Activated naive CD4-positive, alpha-beta T cell treated with anti-CD3 and anti-CD28 coated beads, Interleukin-2, amount 10 ng/mL, durations not matched to agents 7 days and 5 days (primary cell): Measurements from ENCODE around the gene WNT9B.

ENCODE experiments used
- CTCF ChIA-PET: fragments of 350-600 bp; sonication (Branson Sonifier 250); formaldehyde crosslinking; loops from one replicate; lab custom pipeline; 2021; ENCODE audit warnings: antibody characterized with exemption; lab: Charles Lee
- DNase-seq: peaks from one replicate; pipeline ENCODE4 v3.0.0-alpha.2; 2020
- H3K27ac Mint-ChIP-seq: one replicate; pipeline ENCODE4 v1.8.0; 2021; ENCODE audit warnings: mild to moderate bottlenecking, moderate library complexity, mixed read lengths
- H3K27me3 Mint-ChIP-seq: one replicate; pipeline ENCODE4 v1.8.0; 2021; ENCODE audit warnings: mild to moderate bottlenecking, mixed read lengths
- H3K36me3 Mint-ChIP-seq: one replicate; pipeline ENCODE4 v1.8.0; 2021; ENCODE audit warnings: mixed read lengths
- H3K4me1 Mint-ChIP-seq: one replicate; pipeline ENCODE4 v1.8.0; 2021; ENCODE audit warnings: mixed read lengths
- H3K4me3 Mint-ChIP-seq: one replicate; pipeline ENCODE4 v1.8.0; 2021; ENCODE audit warnings: mild to moderate bottlenecking, moderate library complexity, mixed read lengths
- H3K9me3 Mint-ChIP-seq: one replicate; pipeline ENCODE4 v1.8.0; 2021; ENCODE audit warnings: mixed read lengths

WNT9B gene, protein sequence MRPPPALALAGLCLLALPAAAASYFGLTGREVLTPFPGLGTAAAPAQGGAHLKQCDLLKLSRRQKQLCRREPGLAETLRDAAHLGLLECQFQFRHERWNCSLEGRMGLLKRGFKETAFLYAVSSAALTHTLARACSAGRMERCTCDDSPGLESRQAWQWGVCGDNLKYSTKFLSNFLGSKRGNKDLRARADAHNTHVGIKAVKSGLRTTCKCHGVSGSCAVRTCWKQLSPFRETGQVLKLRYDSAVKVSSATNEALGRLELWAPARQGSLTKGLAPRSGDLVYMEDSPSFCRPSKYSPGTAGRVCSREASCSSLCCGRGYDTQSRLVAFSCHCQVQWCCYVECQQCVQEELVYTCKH

GRCh38 chr17:46851029-46851741 lies at the start of gene WNT9B:
Gene WNT9B, plus strand, starts transcription at chr17:46851583. Its CDS starts 56 bp downstream, at chr17:46851639.
- Mint-ChIP-seq H3K9me3 (no peaks in the 10 kb centered on the region), H3K27me3 (peaks cover 91% of the 10 kb centered on the region), H3K27ac (no peak within 1 kb of the TSS), H3K36me3 (no peaks in the 10 kb centered on the region), H3K4me1 (peaks cover 3% of the 10 kb centered on the region), H3K4me3 (no peak within 1 kb of the TSS)
- no peak for DNase-seq
- CTCF ChIA-PET, result no interaction called here

- H3K36me3 Mint-ChIP-seq, result no peaks in the 10 kb centered on the region
- H3K27ac Mint-ChIP-seq, result no peak overlapping the region
- H3K4me3 Mint-ChIP-seq, result no peak overlapping the region
- H3K4me1 Mint-ChIP-seq, result no peaks in the 10 kb centered on the region
- DNase-seq, result no peak
- CTCF ChIA-PET, result no interaction called here
- peaks cover 23% of the 10 kb centered on the region for H3K27me3 Mint-ChIP-seq
- H3K9me3 Mint-ChIP-seq, result no peaks in the 10 kb centered on the region
These were observed 48.6 kb upstream of the WNT9B start for GRCh38 chr17:46802800-46803199.

DNA sequence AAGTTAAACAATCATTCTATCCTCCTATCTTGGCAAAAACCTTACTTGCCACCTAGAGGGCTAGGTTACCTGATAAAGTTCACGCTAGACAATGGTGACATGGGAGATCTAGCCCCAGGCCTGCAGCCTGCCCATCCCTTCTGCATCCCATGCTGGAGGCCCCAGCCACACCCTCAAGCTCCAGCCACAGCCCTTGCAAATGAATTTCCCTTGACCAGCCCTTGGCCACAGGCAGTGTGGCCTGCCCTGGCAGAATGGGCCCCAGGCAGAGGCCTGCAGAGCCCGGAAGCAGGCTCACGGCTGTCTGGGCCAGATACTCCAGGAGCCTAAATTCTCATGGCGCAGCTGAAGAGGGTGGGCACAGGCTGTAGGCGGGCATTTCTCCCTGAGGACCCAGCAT lies 47.8 kb upstream of the WNT9B start:
- H3K4me3 Mint-ChIP-seq, result no peak overlapping the region
- CTCF ChIA-PET, result no interaction called here
- no peaks in the 10 kb centered on the region for H3K9me3 Mint-ChIP-seq
- no peak for DNase-seq
- H3K27ac Mint-ChIP-seq, result no peak overlapping the region
- peaks cover 20% of the 10 kb centered on the region for H3K27me3 Mint-ChIP-seq
- H3K36me3 Mint-ChIP-seq, result no peaks in the 10 kb centered on the region
- no peaks in the 10 kb centered on the region for H3K4me1 Mint-ChIP-seq

DNA sequence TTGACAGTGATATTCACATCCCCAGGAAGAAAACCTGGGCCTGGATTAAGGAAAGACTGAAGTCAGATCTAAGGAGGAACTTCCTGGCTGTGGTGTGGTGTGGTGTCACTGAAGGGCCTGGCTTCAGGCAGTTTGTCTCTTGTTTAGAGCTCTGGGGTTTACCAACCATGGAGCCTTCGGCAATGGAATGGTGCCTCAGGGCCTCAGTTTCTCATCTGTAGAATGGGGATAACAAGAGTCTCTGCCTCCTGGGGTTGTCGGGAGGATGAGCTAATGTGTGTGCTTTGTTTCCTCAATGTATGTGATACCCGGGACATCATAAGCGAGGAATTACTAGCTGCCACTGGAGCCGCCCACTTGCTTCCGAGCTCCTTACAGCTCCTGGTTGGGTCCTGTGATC lies 45.6 kb upstream of the WNT9B start:
- CTCF ChIA-PET, result interaction anchor here (1.3 kb wide), 1 partner anchor 30 kb away, joined by 3 read pairs; no protein-coding TSS in a partner anchor
- Mint-ChIP-seq H3K27ac (no peak overlapping the region), H3K4me1 (no peaks in the 10 kb centered on the region), H3K36me3 (no peaks in the 10 kb centered on the region), H3K27me3 (peaks cover 20% of the 10 kb centered on the region), H3K4me3 (no peak overlapping the region), H3K9me3 (no peaks in the 10 kb centered on the region)
- DNase-seq, result no peak

DNA sequence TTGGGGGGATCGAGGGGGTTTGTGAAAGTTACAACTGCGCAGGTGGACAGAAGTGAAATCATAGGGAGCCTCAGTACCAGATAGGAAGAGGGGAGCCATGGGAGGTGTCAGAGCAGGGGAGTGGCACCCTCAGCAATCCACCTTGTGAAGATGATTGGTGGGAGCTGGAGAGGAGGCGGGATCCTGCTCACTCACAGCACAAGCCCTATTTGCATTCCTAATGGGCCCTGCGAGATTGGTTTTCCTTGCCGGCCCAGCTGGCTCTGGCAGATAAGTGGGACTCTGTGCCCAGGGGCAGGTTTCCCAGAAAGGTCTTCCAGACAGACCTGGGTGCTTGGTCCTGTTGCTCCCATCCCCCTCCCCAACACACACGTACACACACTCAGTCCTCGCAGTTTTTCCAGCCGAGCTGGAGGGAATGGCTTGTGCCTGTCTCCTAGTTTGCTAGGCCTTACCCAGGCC lies 42.2 kb upstream of the WNT9B start:
- CTCF ChIA-PET, result no interaction called here
- H3K36me3 Mint-ChIP-seq, result no peaks in the 10 kb centered on the region
- DNase-seq, result no peak
- no peak overlapping the region for H3K27ac Mint-ChIP-seq
- no peaks in the 10 kb centered on the region for H3K9me3 Mint-ChIP-seq
- H3K4me3 Mint-ChIP-seq, result no peak overlapping the region
- H3K4me1 Mint-ChIP-seq, result no peaks in the 10 kb centered on the region
- peaks cover 49% of the 10 kb centered on the region for H3K27me3 Mint-ChIP-seq

DNA sequence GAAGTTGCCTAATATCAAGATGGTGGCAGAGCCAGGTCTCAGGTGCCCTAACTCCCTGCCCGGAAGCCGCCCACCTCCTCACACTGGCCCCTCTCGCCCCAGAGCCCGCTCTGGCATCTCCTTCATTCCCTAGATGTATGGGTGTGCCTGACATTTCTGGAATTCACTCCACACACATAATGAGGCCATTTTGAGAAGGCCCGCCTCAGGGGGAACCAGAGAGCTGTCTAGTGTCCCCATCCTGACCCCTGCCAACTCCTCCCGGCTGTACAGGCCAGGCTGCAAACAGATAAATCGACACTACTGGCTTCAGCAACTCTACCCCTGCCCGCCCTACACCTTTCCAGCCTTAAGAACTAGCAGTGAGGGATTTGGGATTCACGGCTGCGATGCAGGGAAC lies 40.5 kb upstream of the WNT9B start:
- Mint-ChIP-seq H3K4me1 (no peaks in the 10 kb centered on the region), H3K4me3 (no peak overlapping the region), H3K27me3 (peaks cover 64% of the 10 kb centered on the region), H3K27ac (no peak overlapping the region), H3K9me3 (no peaks in the 10 kb centered on the region), H3K36me3 (no peaks in the 10 kb centered on the region)
- CTCF ChIA-PET, result no interaction called here
- DNase-seq, result no peak

DNA sequence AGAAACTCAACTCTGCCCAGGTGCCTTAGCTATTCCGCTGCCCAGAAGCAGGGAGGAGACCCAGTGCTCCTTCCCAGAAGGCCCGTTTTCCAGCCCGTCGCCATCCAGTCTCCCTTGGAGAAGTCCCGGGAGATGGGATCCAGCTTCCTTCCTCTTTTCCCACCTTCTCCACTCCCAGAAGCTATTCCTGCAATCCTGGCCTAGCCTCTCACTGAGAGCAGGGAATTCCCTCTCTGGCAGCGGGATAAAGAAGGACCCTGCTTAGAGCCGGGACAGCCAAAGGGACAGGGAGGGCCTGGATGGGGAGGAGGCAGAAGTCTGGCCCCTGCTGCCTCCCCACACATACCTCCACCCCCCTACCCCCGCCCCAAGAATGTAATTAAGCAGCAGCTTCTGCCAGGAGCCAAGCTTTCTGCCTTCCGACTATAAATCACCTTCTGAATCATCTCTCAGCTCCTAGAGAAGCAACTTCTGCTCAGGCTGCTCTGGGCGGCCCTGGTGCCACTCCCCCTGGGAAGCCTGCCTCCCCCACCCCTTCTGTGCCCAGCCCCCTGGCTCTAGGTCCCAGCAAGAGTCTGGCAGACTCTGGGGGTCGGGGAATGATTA lies 39.3 kb upstream of the WNT9B start:
- Mint-ChIP-seq H3K4me1 (no peaks in the 10 kb centered on the region), H3K27me3 (peaks cover 68% of the 10 kb centered on the region), H3K4me3 (no peak overlapping the region), H3K9me3 (no peaks in the 10 kb centered on the region), H3K36me3 (no peaks in the 10 kb centered on the region), H3K27ac (no peak overlapping the region)
- no peak for DNase-seq
- CTCF ChIA-PET, result interaction anchor here (0.6 kb wide), 1 partner anchor 17 kb away, joined by 5 read pairs; no protein-coding TSS in a partner anchor

GRCh38 chr17:46812624-46813318 lies 38.6 kb upstream of the WNT9B start:
- Mint-ChIP-seq H3K36me3 (no peaks in the 10 kb centered on the region), H3K27me3 (peaks cover 75% of the 10 kb centered on the region), H3K4me1 (peaks cover 2% of the 10 kb centered on the region), H3K4me3 (no peak overlapping the region), H3K9me3 (no peaks in the 10 kb centered on the region), H3K27ac (no peak overlapping the region)
- DNase-seq, result no peak
- CTCF ChIA-PET, result no interaction called here

- CTCF ChIA-PET, result interaction anchor here (0.8 kb wide), 1 partner anchor 22 kb away, joined by 4 read pairs; no protein-coding TSS in a partner anchor
- Mint-ChIP-seq H3K4me1 (peaks cover 6% of the 10 kb centered on the region), H3K9me3 (no peaks in the 10 kb centered on the region), H3K27ac (no peak overlapping the region), H3K27me3 (peaks cover 83% of the 10 kb centered on the region), H3K36me3 (no peaks in the 10 kb centered on the region), H3K4me3 (no peak overlapping the region)
- no peak for DNase-seq
These were observed 37.5 kb upstream of the WNT9B start for GRCh38 chr17:46813920-46814319.

GRCh38 chr17:46814446-46814845 lies 36.9 kb upstream of the WNT9B start:
- no peak for DNase-seq
- no peak overlapping the region for H3K4me3 Mint-ChIP-seq
- no peaks in the 10 kb centered on the region for H3K36me3 Mint-ChIP-seq
- H3K27ac Mint-ChIP-seq, result no peak overlapping the region
- no peaks in the 10 kb centered on the region for H3K9me3 Mint-ChIP-seq
- CTCF ChIA-PET, result interaction anchor here (0.8 kb wide), 1 partner anchor 21 kb away, joined by 4 read pairs; no protein-coding TSS in a partner anchor
- H3K4me1 Mint-ChIP-seq, result peaks cover 10% of the 10 kb centered on the region
- peaks cover 87% of the 10 kb centered on the region for H3K27me3 Mint-ChIP-seq

DNA sequence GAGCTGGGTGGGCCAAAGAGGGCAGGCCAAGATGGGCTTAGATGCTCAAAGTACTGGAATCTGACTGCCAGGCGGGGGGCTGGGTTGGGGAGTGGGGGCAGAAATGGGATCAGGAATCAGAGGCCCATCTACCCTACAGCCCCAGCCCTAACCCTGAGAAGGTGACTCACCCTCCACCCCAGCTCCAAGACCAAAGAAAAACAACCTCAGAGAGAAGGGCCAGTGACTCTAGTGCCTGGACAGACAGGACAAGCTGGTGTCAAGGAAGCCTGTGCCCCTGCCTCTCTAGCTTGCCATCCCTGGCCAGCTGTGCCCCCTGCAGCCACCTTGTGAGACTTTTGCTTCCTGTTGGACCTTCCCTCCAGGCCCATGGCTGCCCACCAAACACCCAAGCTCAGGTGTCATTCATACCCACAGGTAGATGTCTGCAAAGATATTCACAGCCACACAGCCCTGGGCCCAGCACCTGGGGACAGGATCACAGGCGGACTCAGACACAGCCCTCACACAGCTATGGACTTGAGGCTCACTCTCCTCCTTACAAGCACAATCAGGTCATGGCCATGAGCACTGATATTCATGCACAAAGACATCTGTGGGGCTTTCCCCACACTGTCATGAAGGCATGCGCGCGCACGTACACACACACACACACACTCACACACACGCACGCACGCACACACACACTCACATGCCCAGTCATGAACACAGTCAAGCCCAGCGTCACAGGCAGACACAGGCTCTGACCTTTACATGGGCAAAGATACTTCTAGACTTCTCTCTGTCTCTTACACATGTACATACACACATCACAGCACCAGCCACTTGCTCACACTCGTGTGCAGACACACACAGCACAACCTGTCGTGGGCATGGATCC lies 35.7 kb upstream of the WNT9B start:
- H3K4me1 Mint-ChIP-seq, result peaks cover 13% of the 10 kb centered on the region
- H3K27ac Mint-ChIP-seq, result no peak overlapping the region
- H3K9me3 Mint-ChIP-seq, result no peaks in the 10 kb centered on the region
- H3K4me3 Mint-ChIP-seq, result no peak overlapping the region
- H3K27me3 Mint-ChIP-seq, result peaks cover 96% of the 10 kb centered on the region
- no peak for DNase-seq
- CTCF ChIA-PET, result interaction anchor here (0.8 to 1.1 kb wide), 3 partner anchors 9 to 27 kb away, joined by 3 read pairs; no protein-coding TSS in a partner anchor
- no peaks in the 10 kb centered on the region for H3K36me3 Mint-ChIP-seq

DNA sequence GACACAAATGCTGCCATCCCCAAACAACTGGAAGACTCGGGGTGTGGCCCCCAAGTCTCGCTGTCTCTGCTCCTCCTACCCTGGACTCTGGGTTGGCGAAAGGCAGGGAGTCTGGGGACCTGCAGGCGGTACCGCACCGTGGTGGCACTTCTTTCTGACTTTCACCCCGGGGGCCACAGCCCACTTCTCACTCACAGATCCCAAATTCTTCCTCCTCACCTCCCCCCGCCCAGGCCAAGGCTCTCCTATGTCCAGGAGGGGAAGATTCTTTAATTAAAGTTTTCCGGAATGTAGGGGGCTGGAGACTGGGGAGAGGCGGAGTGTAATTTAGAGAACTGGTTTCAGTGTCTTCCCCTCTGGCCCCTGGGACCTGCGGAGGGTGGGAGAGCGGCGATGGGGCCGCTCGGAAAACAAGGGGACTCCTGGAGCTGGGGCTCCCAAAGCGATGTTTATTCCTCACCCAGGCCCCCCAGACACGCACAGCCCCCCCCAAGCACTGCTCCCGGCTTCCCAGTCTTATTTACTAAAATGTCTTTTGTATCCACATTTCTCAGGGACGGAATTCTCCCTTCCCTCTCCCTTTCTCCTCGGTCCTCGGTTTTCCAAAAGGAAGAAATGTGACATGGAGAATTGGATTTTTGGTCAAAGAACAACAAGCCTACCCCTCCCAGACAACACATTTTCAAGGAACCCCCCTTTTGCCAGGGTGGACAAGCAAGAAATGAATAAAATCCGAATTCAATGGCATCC lies 34.1 kb upstream of the WNT9B start:
- H3K4me1 Mint-ChIP-seq, result peaks cover 16% of the 10 kb centered on the region
- CTCF ChIA-PET, result no interaction called here
- DNase-seq, result no peak

DNA sequence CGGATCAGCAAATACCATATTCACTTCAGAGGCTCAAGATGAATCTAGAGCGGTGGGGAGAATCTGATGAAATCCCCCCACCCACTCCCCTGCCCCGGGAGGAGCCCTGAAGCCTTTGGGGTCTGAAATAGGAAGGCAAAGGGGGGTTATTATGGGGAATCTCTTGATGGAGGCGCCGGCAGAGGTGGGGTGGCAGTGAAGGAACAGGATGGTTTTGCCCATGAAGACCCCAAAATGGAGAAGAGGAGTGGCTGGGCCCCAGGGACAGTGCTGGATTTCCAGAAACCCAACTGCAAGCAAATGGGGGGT lies 33.5 kb upstream of the WNT9B start:
- H3K27me3 Mint-ChIP-seq, result peaks cover 99% of the 10 kb centered on the region
- CTCF ChIA-PET, result no interaction called here
- peak overlapping the region; percentile 59 for H3K4me3 Mint-ChIP-seq
- no peaks in the 10 kb centered on the region for H3K9me3 Mint-ChIP-seq
- no peak for DNase-seq
- H3K27ac Mint-ChIP-seq, result no peak overlapping the region
- H3K36me3 Mint-ChIP-seq, result no peaks in the 10 kb centered on the region
- peaks cover 16% of the 10 kb centered on the region for H3K4me1 Mint-ChIP-seq

More for the DNA sequence above, 34.1 kb upstream of the WNT9B start:
- H3K36me3 Mint-ChIP-seq, result no peaks in the 10 kb centered on the region
- no peak overlapping the region for H3K4me3 Mint-ChIP-seq
- H3K27ac Mint-ChIP-seq, result no peak overlapping the region
- no peaks in the 10 kb centered on the region for H3K9me3 Mint-ChIP-seq
- peaks cover 100% of the 10 kb centered on the region for H3K27me3 Mint-ChIP-seq
